ENCODE results near the gene CDC23. TPM values are rescaled to one million over a fixed set of nuclear protein-coding genes. Genes with fewer than 3 reads are reported as not detected.

CDC23 gene
- total and polyA plus RNA-seq, 2 of the 8 experiments (the other 6 are each of a cell fraction or from before 2014, with no cell fraction given), result 32.6 to 45.7 TPM

GRCh38 chr5:138141734-138142133, 71.4 kb downstream of the CDC23 start (continued):
- no peak for TF ChIP-seq CHD7 (IDR thresholded peaks at IDR 0.05; ENCODE audit: insufficient replicate concordance, low read length)
- no peak for TF ChIP-seq YY1 (IDR thresholded peaks at IDR 0.05; ENCODE audit: low read depth, low read length)
- TF ChIP-seq SP1 (IDR thresholded peaks at IDR 0.05; ENCODE audit: low read depth, low read length), result no peak
- TF ChIP-seq CREB1 (IDR thresholded peaks at IDR 0.05), result no peak
- no peak for TF ChIP-seq TBP (IDR thresholded peaks at IDR 0.05; ENCODE audit: low read depth, low read length)
